ENCODE results near the gene ALPK3.

The ALPK3 gene

GRCh38 chr15:84893607-84894006, 76.5 kb downstream of the ALPK3 start:
- DNase-seq (ENCODE audit: low spot score) = no peak

- DNase-seq (ENCODE audit: low spot score) = no peak
Measured at GRCh38 chr15:84894736-84895425, 77.7 kb downstream of the ALPK3 start.

GRCh38 chr15:84898761-84899160, 81.6 kb downstream of the ALPK3 start:
- no peak for DNase-seq (ENCODE audit: low spot score)

- no peak for DNase-seq (ENCODE audit: low spot score)
Measured at GRCh38 chr15:84899750-84900149, 82.6 kb downstream of the ALPK3 start.

- no peak for DNase-seq (ENCODE audit: low spot score)
Measured at GRCh38 chr15:84901540-84901939, 84.4 kb downstream of the ALPK3 start.

- DNase-seq (ENCODE audit: low spot score) = no peak
Measured at GRCh38 chr15:84903751-84904150, 86.6 kb downstream of the ALPK3 start.

- no peak for DNase-seq (ENCODE audit: low spot score)
Measured at GRCh38 chr15:84904419-84904818, 87.3 kb downstream of the ALPK3 start.

GRCh38 chr15:84905016-84905916, 88.1 kb downstream of the ALPK3 start:
- no peak for DNase-seq (ENCODE audit: low spot score)

- no peak for DNase-seq (ENCODE audit: low spot score)
Measured at GRCh38 chr15:84907731-84908130, 90.6 kb downstream of the ALPK3 start.

- no peak for DNase-seq (ENCODE audit: low spot score)
Measured at GRCh38 chr15:84908564-84908963, 91.4 kb downstream of the ALPK3 start.

GRCh38 chr15:84909029-84909428, 91.9 kb downstream of the ALPK3 start:
- no peak for DNase-seq (ENCODE audit: low spot score)

- no peak for DNase-seq (ENCODE audit: low spot score)
Measured at GRCh38 chr15:84909782-84910181, 92.6 kb downstream of the ALPK3 start.

- DNase-seq (ENCODE audit: low spot score) = no peak
Measured at GRCh38 chr15:84910928-84911623, 93.9 kb downstream of the ALPK3 start.

GRCh38 chr15:84911879-84912660, 94.9 kb downstream of the ALPK3 start:
- no peak for DNase-seq (ENCODE audit: low spot score)

GRCh38 chr15:84913360-84913723, 96.2 kb downstream of the ALPK3 start:
- DNase-seq (ENCODE audit: low spot score) = no peak

GRCh38 chr15:84914351-84914750, 97.2 kb downstream of the ALPK3 start:
- no peak for DNase-seq (ENCODE audit: low spot score)

- no peak for DNase-seq (ENCODE audit: low spot score)
Measured at GRCh38 chr15:84914909-84915605, 97.9 kb downstream of the ALPK3 start.

- no peak for DNase-seq (ENCODE audit: low spot score)
Measured at GRCh38 chr15:84915606-84915958, 98.4 kb downstream of the ALPK3 start.

GRCh38 chr15:84917452-84917851, 100.3 kb downstream of the ALPK3 start:
- no peak for DNase-seq (ENCODE audit: low spot score)

GRCh38 chr15:84919106-84919667, 102.0 kb downstream of the ALPK3 start:
- DNase-seq (ENCODE audit: low spot score) = no peak

GRCh38 chr15:84921121-84921520, 104.0 kb downstream of the ALPK3 start:
- peak; percentile 5 for DNase-seq (ENCODE audit: low spot score)
